SK-N-DZ (cell line): ENCODE results near the gene SNCA.
A peak's percentile ranks its signal among the peaks of the same experiment; 100 is the strongest.

Experiments
- DNase-seq: peaks from one replicate; pipeline ENCODE4 v3.0.0-alpha.2; 2015; ENCODE audit warnings: low spot score

The SNCA gene

GRCh38 chr4:89707467-89707866 lies 129.5 kb downstream of the SNCA start:
- DNase-seq, result no peak

- DNase-seq, result no peak
Observed at GRCh38 chr4:89704651-89705395, 132.1 kb downstream of the SNCA start.

- no peak for DNase-seq
Observed at GRCh38 chr4:89703829-89704590, 133.0 kb downstream of the SNCA start.

GRCh38 chr4:89700766-89701423 lies 136.1 kb downstream of the SNCA start:
- DNase-seq, result peak; percentile 7

GRCh38 chr4:89685690-89686089 lies 151.3 kb downstream of the SNCA start:
- DNase-seq, result no peak

GRCh38 chr4:89685277-89685676 lies 151.7 kb downstream of the SNCA start:
- no peak for DNase-seq

GRCh38 chr4:89684536-89684935 lies 152.4 kb downstream of the SNCA start:
- no peak for DNase-seq

GRCh38 chr4:89682808-89683207 lies 154.2 kb downstream of the SNCA start:
- no peak for DNase-seq

GRCh38 chr4:89681671-89682070 lies 155.3 kb downstream of the SNCA start:
- no peak for DNase-seq

GRCh38 chr4:89681219-89681618 lies 155.7 kb downstream of the SNCA start:
- DNase-seq, result no peak

- no peak for DNase-seq
Observed at GRCh38 chr4:89674876-89675459, 162.0 kb downstream of the SNCA start.
